ENCODE data around the gene APOA4. TPM values are rescaled to one million over a fixed set of nuclear protein-coding genes. Genes with fewer than 3 reads are reported as not detected.

Gene APOA4
- total RNA-seq, 1 donor from 2014 or later, result not detected

- peaks cover 53% of the 10 kb centered on the region for H3K36me3 Mint-ChIP-seq (ENCODE audit: unreplicated experiment)
- H3K4me3 Mint-ChIP-seq (ENCODE audit: unreplicated experiment), result no peak overlapping the region
- DNase-seq (ENCODE audit: extremely low spot score, unreplicated experiment), result no peak
- H3K27me3 Mint-ChIP-seq (ENCODE audit: unreplicated experiment), result no peaks in the 10 kb centered on the region
- peaks cover 11% of the 10 kb centered on the region for H3K4me1 Mint-ChIP-seq (ENCODE audit: unreplicated experiment)
- H3K27ac Mint-ChIP-seq (ENCODE audit: unreplicated experiment), result no peak overlapping the region
- TF ChIP-seq CTCF (IDR thresholded peaks at IDR 0.05), result no peak
- no peaks in the 10 kb centered on the region for H3K9me3 Mint-ChIP-seq (ENCODE audit: unreplicated experiment)
These were observed 34.2 kb upstream of the APOA4 start for GRCh38 chr11:116857316-116857715.

GRCh38 chr11:116856423-116856822, 33.3 kb upstream of the APOA4 start:
- TF ChIP-seq CTCF (IDR thresholded peaks at IDR 0.05), result no peak
- Mint-ChIP-seq H3K27me3 (ENCODE audit: unreplicated experiment) (no peaks in the 10 kb centered on the region), H3K4me3 (ENCODE audit: unreplicated experiment) (no peak overlapping the region), H3K4me1 (ENCODE audit: unreplicated experiment) (peaks cover 11% of the 10 kb centered on the region), H3K27ac (ENCODE audit: unreplicated experiment) (no peak overlapping the region), H3K9me3 (ENCODE audit: unreplicated experiment) (no peaks in the 10 kb centered on the region), H3K36me3 (ENCODE audit: unreplicated experiment) (peaks cover 48% of the 10 kb centered on the region)
- no peak for DNase-seq (ENCODE audit: extremely low spot score, unreplicated experiment)

GRCh38 chr11:116855413-116855812, 32.3 kb upstream of the APOA4 start:
- no peak overlapping the region for H3K27ac Mint-ChIP-seq (ENCODE audit: unreplicated experiment)
- H3K4me3 Mint-ChIP-seq (ENCODE audit: unreplicated experiment), result no peak overlapping the region
- H3K9me3 Mint-ChIP-seq (ENCODE audit: unreplicated experiment), result no peaks in the 10 kb centered on the region
- no peaks in the 10 kb centered on the region for H3K27me3 Mint-ChIP-seq (ENCODE audit: unreplicated experiment)
- peaks cover 11% of the 10 kb centered on the region for H3K4me1 Mint-ChIP-seq (ENCODE audit: unreplicated experiment)
- no peak for DNase-seq (ENCODE audit: extremely low spot score, unreplicated experiment)
- no peak for TF ChIP-seq CTCF (IDR thresholded peaks at IDR 0.05)
- H3K36me3 Mint-ChIP-seq (ENCODE audit: unreplicated experiment), result peaks cover 44% of the 10 kb centered on the region

- TF ChIP-seq CTCF (IDR thresholded peaks at IDR 0.05), result no peak
- Mint-ChIP-seq H3K36me3 (ENCODE audit: unreplicated experiment) (peaks cover 34% of the 10 kb centered on the region), H3K4me1 (ENCODE audit: unreplicated experiment) (peaks cover 11% of the 10 kb centered on the region), H3K9me3 (ENCODE audit: unreplicated experiment) (no peaks in the 10 kb centered on the region), H3K4me3 (ENCODE audit: unreplicated experiment) (no peak overlapping the region), H3K27ac (ENCODE audit: unreplicated experiment) (no peak overlapping the region), H3K27me3 (ENCODE audit: unreplicated experiment) (no peaks in the 10 kb centered on the region)
- no peak for DNase-seq (ENCODE audit: extremely low spot score, unreplicated experiment)
These were observed 30.5 kb upstream of the APOA4 start for GRCh38 chr11:116853461-116854073.

- DNase-seq (ENCODE audit: extremely low spot score, unreplicated experiment), result no peak
- Mint-ChIP-seq H3K4me3 (ENCODE audit: unreplicated experiment) (no peak overlapping the region), H3K36me3 (ENCODE audit: unreplicated experiment) (peaks cover 27% of the 10 kb centered on the region), H3K27me3 (ENCODE audit: unreplicated experiment) (no peaks in the 10 kb centered on the region), H3K4me1 (ENCODE audit: unreplicated experiment) (peaks cover 11% of the 10 kb centered on the region), H3K9me3 (ENCODE audit: unreplicated experiment) (no peaks in the 10 kb centered on the region), H3K27ac (ENCODE audit: unreplicated experiment) (no peak overlapping the region)
- TF ChIP-seq CTCF (IDR thresholded peaks at IDR 0.05), result no peak
These were observed 29.3 kb upstream of the APOA4 start for GRCh38 chr11:116852261-116853031.
